Measurements from ENCODE around the gene ZNHIT3. TPM values are rescaled to one million over a fixed set of nuclear protein-coding genes. Genes with fewer than 3 reads are reported as not detected.

ZNHIT3 gene
- total and polyA plus RNA-seq, 2 experiments from 2014 or later: 50.5 to 128 TPM

DNA sequence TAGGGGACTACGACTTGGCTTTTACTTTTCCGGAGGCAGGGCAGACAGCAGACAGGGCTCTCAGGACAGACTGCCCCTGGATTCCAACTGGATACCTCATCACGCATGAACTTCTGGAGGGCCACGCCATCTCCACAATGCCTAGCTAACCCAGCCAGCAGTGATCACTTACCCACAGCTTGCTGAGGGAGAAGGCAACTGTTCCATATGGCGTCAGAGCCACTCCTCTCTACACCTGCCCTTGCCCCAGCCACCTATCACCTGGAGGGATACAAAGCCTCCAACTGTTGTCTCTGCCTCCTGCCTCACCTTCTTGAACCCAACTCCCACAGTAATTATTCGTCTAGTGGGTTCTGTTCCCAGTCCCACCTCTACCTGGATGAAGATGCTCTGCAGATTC is 39.4 kb downstream of the ZNHIT3 start:
- no peak overlapping the region for H3K4me2 ChIP-seq
- H3F3A ChIP-seq (replicated peaks; ENCODE audit: low read depth): no peaks in the 10 kb centered on the region; the same call in 1 of the 2 replicates
- no peak overlapping the region for H3K27ac ChIP-seq (ENCODE audit: low read depth)
- Mint-ChIP-seq H3K9me3 (no peaks in the 10 kb centered on the region), H3K4me1 (no peaks in the 10 kb centered on the region), H3K27me3 (ENCODE audit: insufficient read depth, low read depth, poor library complexity) (peaks cover 2% of the 10 kb centered on the region), H3K4me3 (no peak overlapping the region), H3K36me3 (ENCODE audit: low read depth) (peaks cover 80% of the 10 kb centered on the region), H3K27ac (no peak overlapping the region)
- peaks cover 29% of the 10 kb centered on the region for H4K20me1 ChIP-seq (replicated peaks; ENCODE audit: insufficient read depth)
- no peak for TF ChIP-seq CREB1 (CRISPR knock-in tag; IDR thresholded peaks at IDR 0.05; ENCODE audit: low read depth)
- TF ChIP-seq, protein P1, sequence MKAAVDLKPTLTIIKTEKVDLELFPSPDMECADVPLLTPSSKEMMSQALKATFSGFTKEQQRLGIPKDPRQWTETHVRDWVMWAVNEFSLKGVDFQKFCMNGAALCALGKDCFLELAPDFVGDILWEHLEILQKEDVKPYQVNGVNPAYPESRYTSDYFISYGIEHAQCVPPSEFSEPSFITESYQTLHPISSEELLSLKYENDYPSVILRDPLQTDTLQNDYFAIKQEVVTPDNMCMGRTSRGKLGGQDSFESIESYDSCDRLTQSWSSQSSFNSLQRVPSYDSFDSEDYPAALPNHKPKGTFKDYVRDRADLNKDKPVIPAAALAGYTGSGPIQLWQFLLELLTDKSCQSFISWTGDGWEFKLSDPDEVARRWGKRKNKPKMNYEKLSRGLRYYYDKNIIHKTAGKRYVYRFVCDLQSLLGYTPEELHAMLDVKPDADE (IDR thresholded peaks at IDR 0.05): no peak
- TF ChIP-seq ZNF331 (CRISPR knock-in tag; IDR thresholded peaks at IDR 0.05; ENCODE audit: low read depth): no peak
- TF ChIP-seq JUNB (IDR thresholded peaks at IDR 0.05; ENCODE audit: unreplicated experiment): no peak
- TF ChIP-seq NANOG (IDR thresholded peaks at IDR 0.05; ENCODE audit: borderline replicate concordance): no peak
- no peak for TF ChIP-seq EZH2 (IDR thresholded peaks at IDR 0.05; ENCODE audit: low read depth, unreplicated experiment)
- TF ChIP-seq, protein P2, sequence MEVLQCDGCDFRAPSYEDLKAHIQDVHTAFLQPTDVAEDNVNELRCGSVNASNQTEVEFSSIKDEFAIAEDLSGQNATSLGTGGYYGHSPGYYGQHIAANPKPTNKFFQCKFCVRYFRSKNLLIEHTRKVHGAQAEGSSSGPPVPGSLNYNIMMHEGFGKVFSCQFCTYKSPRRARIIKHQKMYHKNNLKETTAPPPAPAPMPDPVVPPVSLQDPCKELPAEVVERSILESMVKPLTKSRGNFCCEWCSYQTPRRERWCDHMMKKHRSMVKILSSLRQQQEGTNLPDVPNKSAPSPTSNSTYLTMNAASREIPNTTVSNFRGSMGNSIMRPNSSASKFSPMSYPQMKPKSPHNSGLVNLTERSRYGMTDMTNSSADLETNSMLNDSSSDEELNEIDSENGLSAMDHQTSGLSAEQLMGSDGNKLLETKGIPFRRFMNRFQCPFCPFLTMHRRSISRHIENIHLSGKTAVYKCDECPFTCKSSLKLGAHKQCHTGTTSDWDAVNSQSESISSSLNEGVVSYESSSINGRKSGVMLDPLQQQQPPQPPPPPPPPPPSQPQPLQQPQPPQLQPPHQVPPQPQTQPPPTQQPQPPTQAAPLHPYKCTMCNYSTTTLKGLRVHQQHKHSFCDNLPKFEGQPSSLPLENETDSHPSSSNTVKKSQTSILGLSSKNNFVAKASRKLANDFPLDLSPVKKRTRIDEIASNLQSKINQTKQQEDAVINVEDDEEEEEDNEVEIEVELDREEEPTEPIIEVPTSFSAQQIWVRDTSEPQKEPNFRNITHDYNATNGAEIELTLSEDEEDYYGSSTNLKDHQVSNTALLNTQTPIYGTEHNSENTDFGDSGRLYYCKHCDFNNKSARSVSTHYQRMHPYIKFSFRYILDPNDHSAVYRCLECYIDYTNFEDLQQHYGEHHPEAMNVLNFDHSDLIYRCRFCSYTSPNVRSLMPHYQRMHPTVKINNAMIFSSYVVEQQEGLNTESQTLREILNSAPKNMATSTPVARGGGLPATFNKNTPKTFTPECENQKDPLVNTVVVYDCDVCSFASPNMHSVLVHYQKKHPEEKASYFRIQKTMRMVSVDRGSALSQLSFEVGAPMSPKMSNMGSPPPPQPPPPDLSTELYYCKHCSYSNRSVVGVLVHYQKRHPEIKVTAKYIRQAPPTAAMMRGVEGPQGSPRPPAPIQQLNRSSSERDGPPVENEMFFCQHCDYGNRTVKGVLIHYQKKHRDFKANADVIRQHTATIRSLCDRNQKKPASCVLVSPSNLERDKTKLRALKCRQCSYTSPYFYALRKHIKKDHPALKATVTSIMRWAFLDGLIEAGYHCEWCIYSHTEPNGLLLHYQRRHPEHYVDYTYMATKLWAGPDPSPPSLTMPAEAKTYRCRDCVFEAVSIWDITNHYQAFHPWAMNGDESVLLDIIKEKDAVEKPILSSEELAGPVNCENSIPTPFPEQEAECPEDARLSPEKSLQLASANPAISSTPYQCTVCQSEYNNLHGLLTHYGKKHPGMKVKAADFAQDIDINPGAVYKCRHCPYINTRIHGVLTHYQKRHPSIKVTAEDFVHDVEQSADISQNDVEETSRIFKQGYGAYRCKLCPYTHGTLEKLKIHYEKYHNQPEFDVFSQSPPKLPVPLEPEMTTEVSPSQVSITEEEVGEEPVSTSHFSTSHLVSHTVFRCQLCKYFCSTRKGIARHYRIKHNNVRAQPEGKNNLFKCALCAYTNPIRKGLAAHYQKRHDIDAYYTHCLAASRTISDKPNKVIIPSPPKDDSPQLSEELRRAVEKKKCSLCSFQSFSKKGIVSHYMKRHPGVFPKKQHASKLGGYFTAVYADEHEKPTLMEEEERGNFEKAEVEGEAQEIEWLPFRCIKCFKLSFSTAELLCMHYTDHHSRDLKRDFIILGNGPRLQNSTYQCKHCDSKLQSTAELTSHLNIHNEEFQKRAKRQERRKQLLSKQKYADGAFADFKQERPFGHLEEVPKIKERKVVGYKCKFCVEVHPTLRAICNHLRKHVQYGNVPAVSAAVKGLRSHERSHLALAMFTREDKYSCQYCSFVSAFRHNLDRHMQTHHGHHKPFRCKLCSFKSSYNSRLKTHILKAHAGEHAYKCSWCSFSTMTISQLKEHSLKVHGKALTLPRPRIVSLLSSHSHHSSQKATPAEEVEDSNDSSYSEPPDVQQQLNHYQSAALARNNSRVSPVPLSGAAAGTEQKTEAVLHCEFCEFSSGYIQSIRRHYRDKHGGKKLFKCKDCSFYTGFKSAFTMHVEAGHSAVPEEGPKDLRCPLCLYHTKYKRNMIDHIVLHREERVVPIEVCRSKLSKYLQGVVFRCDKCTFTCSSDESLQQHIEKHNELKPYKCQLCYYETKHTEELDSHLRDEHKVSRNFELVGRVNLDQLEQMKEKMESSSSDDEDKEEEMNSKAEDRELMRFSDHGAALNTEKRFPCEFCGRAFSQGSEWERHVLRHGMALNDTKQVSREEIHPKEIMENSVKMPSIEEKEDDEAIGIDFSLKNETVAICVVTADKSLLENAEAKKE (CRISPR knock-in tag; IDR thresholded peaks at IDR 0.05): no peak
- TF ChIP-seq, protein P3, sequence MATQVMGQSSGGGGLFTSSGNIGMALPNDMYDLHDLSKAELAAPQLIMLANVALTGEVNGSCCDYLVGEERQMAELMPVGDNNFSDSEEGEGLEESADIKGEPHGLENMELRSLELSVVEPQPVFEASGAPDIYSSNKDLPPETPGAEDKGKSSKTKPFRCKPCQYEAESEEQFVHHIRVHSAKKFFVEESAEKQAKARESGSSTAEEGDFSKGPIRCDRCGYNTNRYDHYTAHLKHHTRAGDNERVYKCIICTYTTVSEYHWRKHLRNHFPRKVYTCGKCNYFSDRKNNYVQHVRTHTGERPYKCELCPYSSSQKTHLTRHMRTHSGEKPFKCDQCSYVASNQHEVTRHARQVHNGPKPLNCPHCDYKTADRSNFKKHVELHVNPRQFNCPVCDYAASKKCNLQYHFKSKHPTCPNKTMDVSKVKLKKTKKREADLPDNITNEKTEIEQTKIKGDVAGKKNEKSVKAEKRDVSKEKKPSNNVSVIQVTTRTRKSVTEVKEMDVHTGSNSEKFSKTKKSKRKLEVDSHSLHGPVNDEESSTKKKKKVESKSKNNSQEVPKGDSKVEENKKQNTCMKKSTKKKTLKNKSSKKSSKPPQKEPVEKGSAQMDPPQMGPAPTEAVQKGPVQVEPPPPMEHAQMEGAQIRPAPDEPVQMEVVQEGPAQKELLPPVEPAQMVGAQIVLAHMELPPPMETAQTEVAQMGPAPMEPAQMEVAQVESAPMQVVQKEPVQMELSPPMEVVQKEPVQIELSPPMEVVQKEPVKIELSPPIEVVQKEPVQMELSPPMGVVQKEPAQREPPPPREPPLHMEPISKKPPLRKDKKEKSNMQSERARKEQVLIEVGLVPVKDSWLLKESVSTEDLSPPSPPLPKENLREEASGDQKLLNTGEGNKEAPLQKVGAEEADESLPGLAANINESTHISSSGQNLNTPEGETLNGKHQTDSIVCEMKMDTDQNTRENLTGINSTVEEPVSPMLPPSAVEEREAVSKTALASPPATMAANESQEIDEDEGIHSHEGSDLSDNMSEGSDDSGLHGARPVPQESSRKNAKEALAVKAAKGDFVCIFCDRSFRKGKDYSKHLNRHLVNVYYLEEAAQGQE (IDR thresholded peaks at IDR 0.05; ENCODE audit: unreplicated experiment): no peak
- no peak for TF ChIP-seq POLR2AphosphoS5 (IDR thresholded peaks at IDR 0.05; ENCODE audit: low read depth)
- TF ChIP-seq, protein P4, sequence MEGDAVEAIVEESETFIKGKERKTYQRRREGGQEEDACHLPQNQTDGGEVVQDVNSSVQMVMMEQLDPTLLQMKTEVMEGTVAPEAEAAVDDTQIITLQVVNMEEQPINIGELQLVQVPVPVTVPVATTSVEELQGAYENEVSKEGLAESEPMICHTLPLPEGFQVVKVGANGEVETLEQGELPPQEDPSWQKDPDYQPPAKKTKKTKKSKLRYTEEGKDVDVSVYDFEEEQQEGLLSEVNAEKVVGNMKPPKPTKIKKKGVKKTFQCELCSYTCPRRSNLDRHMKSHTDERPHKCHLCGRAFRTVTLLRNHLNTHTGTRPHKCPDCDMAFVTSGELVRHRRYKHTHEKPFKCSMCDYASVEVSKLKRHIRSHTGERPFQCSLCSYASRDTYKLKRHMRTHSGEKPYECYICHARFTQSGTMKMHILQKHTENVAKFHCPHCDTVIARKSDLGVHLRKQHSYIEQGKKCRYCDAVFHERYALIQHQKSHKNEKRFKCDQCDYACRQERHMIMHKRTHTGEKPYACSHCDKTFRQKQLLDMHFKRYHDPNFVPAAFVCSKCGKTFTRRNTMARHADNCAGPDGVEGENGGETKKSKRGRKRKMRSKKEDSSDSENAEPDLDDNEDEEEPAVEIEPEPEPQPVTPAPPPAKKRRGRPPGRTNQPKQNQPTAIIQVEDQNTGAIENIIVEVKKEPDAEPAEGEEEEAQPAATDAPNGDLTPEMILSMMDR (conservative IDR thresholded peaks at IDR 0.05; ENCODE audit: low read depth in 2 of 2): no peak
- TF ChIP-seq STAT1 (IDR thresholded peaks at IDR 0.05; ENCODE audit: unreplicated experiment): no peak
- TF ChIP-seq EZH2phosphoT487 (IDR thresholded peaks at IDR 0.05; ENCODE audit: unreplicated experiment): no peak
- TF ChIP-seq ZNF114 (CRISPR knock-in tag; IDR thresholded peaks at IDR 0.05): no peak
- no peak overlapping the region for H2AFZ ChIP-seq
- H3K79me2 ChIP-seq (replicated peaks; ENCODE audit: insufficient read depth): peaks cover 11% of the 10 kb centered on the region; the same call in 1 of the 2 replicates
- no peaks in the 10 kb centered on the region for H3K4me1 ChIP-seq (ENCODE audit: insufficient read depth)
- H3K36me3 ChIP-seq (ENCODE audit: insufficient read depth): peaks cover 69% of the 10 kb centered on the region
- no peak for ATAC-seq
- no peak for DNase-seq (ENCODE audit: low spot score)
- H3K4me3 ChIP-seq: no peak overlapping the region
- no peaks in the 10 kb centered on the region for H3K9me2 ChIP-seq (ENCODE audit: insufficient read depth)
- H3K27me3 ChIP-seq (ENCODE audit: insufficient read depth): no peaks in the 10 kb centered on the region
